Adrenal gland (tissue), 5 donors: ENCODE results near the gene USP6.

Experiments
- CTCF ChIP-seq, 6 experiments: fragments of 450-650 bp in 4 of 6; fragments of 200-600 bp in 2 of 6; sonication (generic) in 1 of 6; IDR thresholded peaks; 1 replicate in 5 of 6; 2 replicates in 1 of 6; pipeline versions ENCODE4 v1.5.1 to v1.8.0; 2016 to 2021; ENCODE audit warnings: antibody characterized with exemption in 6 of 6, mild to moderate bottlenecking in 2 of 6, moderate library complexity in 1 of 6
- POLR2A ChIP-seq, 2 donors: fragments of 450-650 bp; IDR thresholded peaks; one replicate each; pipeline ENCODE4 v1.6.1; 2017; ENCODE audit warnings: antibody characterized with exemption in 2 of 2, mild to moderate bottlenecking in 2 of 2, moderate library complexity in 1 of 2
- donor health status: DM: no; HTN: no; CAD: no.

- TF ChIP-seq POLR2A (IDR thresholded peaks at IDR 0.05) (no peak), CTCF (IDR thresholded peaks at IDR 0.05) (no peak)
Measured at GRCh38 chr17:5198472-5198871, 82.6 kb downstream of the USP6 start.
